Heart left ventricle (tissue), 13 donors: ENCODE results near the gene OCEL1.

Experiments used
- CTCF ChIP-seq, 12 donors: fragments of 200-600 bp; sonication (generic) in 4 of 12; IDR thresholded peaks; one replicate each; pipeline versions ENCODE4 v1.5.0 to v1.8.0; 2018 to 2022; ENCODE audit warnings: antibody characterized with exemption in 12 of 12, mild to moderate bottlenecking in 5 of 12
- POLR2A ChIP-seq, 2 donors: fragments of 450-650 bp; IDR thresholded peaks; one replicate each; pipeline ENCODE4 v1.6.1; 2017; ENCODE audit warnings: antibody characterized with exemption in 2 of 2, mild to moderate bottlenecking in 2 of 2, moderate library complexity in 2 of 2
- donor health status: ischemic (EF 13 %, LVEDD 7.1; RV severe dilation, severe dysfunction).
- donor health status: DM: no; HTN: yes; CAD: no.
- donor health status: DM: no; HTN: no; CAD: no.
- donor health status: ischemic (EF 25% LVEDD 6.9; RV normal size, moderate dysfunction).
- donor health status: ischemic (EF 25% LVEDD 5.7; RV mildly dilated, moderate dysfunction).
- donor health status: ischemic (EF 35%, LVEDD 5.7; RV mildly dilated, moderate dysfunction).
- donor health status: nonischemic (EF 11% LVEDD 7.7; RV severe dilation, severe dysfunction).
- donor health status: DM: yes; HTN: yes; CAD: no.
- donor health status: PGD.
- donor health status: ischemic (EF 29% LVEDD 5.4; RV normal size, mild dysfunction).
- donor health status: nonischemic (EF 23%, LVEDD 6.1; RV moderate dilation, normal function).

GRCh38 chr19:17184371-17184841 lies 41.6 kb upstream of the OCEL1 start:
- TF ChIP-seq CTCF (IDR thresholded peaks at IDR 0.05), result no peak
- no peak for TF ChIP-seq POLR2A (IDR thresholded peaks at IDR 0.05)
